ENCODE data around the gene GDPD4. TPM values are rescaled to one million over a fixed set of nuclear protein-coding genes. Genes with fewer than 3 reads are reported as not detected.
A peak's percentile ranks its signal among the peaks of the same experiment; 100 is the strongest.

Gene GDPD4
- total RNA-seq, 4 donors from 2014 or later: not detected

GRCh38 chr11:77244277-77245027 is 57.0 kb downstream of the GDPD4 start:
- H3K27me3 ChIP-seq: no peaks in the 10 kb centered on the region
- H3K4me3 ChIP-seq: no peak overlapping the region
- in situ Hi-C loops (cut with MboI; ENCODE audit: low pct_ligation_motif_present in 1 of 4, low pct_unique_long_range_greater_than_20kb in 1 of 4, low sequenced_read_pairs in 3 of 4): no loop called here
- intact Hi-C loops (cut with DNase I; ENCODE audit: low total_unique reads): no loop called here
- no peaks in the 10 kb centered on the region for H3K9me3 ChIP-seq
- H3K27ac ChIP-seq: peak overlapping the region in 2 of 4 donors; percentile 68
- no peak for DNase-seq
- H3K36me3 ChIP-seq: no peaks in the 10 kb centered on the region
- TF ChIP-seq POLR2A (IDR thresholded peaks at IDR 0.05): no peak
- TF ChIP-seq POLR2AphosphoS5 (IDR thresholded peaks at IDR 0.05): no peak
- TF ChIP-seq EP300 (IDR thresholded peaks at IDR 0.05; ENCODE audit: low read depth): no peak
- no peak for TF ChIP-seq CTCF (IDR thresholded peaks at IDR 0.05)
- H3K4me1 ChIP-seq: peaks cover 0 to 23% (median 11%) of the 10 kb centered on the region in 4 donors
- 88 to 89% methylated on average over 4 to 7 of the region's 7 CpGs for WGBS, 2 donors (ENCODE audit: low coverage in 1 of 2)

- Histone ChIP-seq H3K27ac (no peak overlapping the region), H3K27me3 (no peaks in the 10 kb centered on the region), H3K4me3 (no peak overlapping the region), H3K9me3 (no peaks in the 10 kb centered on the region), H3K36me3 (no peaks in the 10 kb centered on the region), H3K4me1 (no peaks in the 10 kb centered on the region)
- intact Hi-C loops (cut with DNase I; ENCODE audit: low total_unique reads) (no loop called here), in situ Hi-C loops (cut with MboI; ENCODE audit: low pct_ligation_motif_present in 1 of 4, low pct_unique_long_range_greater_than_20kb in 1 of 4, low sequenced_read_pairs in 3 of 4) (no loop called here)
- no peak for DNase-seq
- TF ChIP-seq POLR2A (IDR thresholded peaks at IDR 0.05) (no peak), CTCF (IDR thresholded peaks at IDR 0.05) (no peak), POLR2AphosphoS5 (IDR thresholded peaks at IDR 0.05) (no peak), EP300 (IDR thresholded peaks at IDR 0.05; ENCODE audit: low read depth) (no peak)
Measured at GRCh38 chr11:77236901-77237300, 64.6 kb downstream of the GDPD4 start.

GRCh38 chr11:77233011-77233410 is 68.5 kb downstream of the GDPD4 start:
- no peaks in the 10 kb centered on the region for H3K27me3 ChIP-seq
- no peak for DNase-seq
- no peaks in the 10 kb centered on the region for H3K9me3 ChIP-seq
- no peak overlapping the region for H3K27ac ChIP-seq
- intact Hi-C loops (cut with DNase I; ENCODE audit: low total_unique reads) (no loop called here), in situ Hi-C loops (cut with MboI; ENCODE audit: low pct_ligation_motif_present in 1 of 4, low pct_unique_long_range_greater_than_20kb in 1 of 4, low sequenced_read_pairs in 3 of 4) (no loop called here)
- no peak for TF ChIP-seq EP300 (IDR thresholded peaks at IDR 0.05; ENCODE audit: low read depth)
- no peak for TF ChIP-seq POLR2A (IDR thresholded peaks at IDR 0.05)
- TF ChIP-seq POLR2AphosphoS5 (IDR thresholded peaks at IDR 0.05): no peak
- TF ChIP-seq CTCF (IDR thresholded peaks at IDR 0.05): no peak
- no peaks in the 10 kb centered on the region for H3K36me3 ChIP-seq
- no peak overlapping the region for H3K4me3 ChIP-seq
- 87 to 90% methylated on average over 2 to 3 of the region's 3 CpGs for WGBS, 2 donors (ENCODE audit: low coverage in 1 of 2)
- H3K4me1 ChIP-seq: no peaks in the 10 kb centered on the region

GRCh38 chr11:77232242-77232641 is 69.2 kb downstream of the GDPD4 start:
- no peak for TF ChIP-seq POLR2A (IDR thresholded peaks at IDR 0.05)
- Histone ChIP-seq H3K27ac (no peak overlapping the region), H3K4me1 (no peaks in the 10 kb centered on the region), H3K9me3 (no peaks in the 10 kb centered on the region), H3K27me3 (no peaks in the 10 kb centered on the region), H3K4me3 (no peak overlapping the region), H3K36me3 (no peaks in the 10 kb centered on the region)
- 89 to 90% methylated on average over 2 to 4 of the region's 4 CpGs for WGBS, 2 donors (ENCODE audit: low coverage in 1 of 2)
- DNase-seq: no peak
- intact Hi-C loops (cut with DNase I; ENCODE audit: low total_unique reads): no loop called here
- in situ Hi-C loops (cut with MboI; ENCODE audit: low pct_ligation_motif_present in 1 of 4, low pct_unique_long_range_greater_than_20kb in 1 of 4, low sequenced_read_pairs in 3 of 4): no loop called here

- in situ Hi-C loops (cut with MboI; ENCODE audit: low pct_ligation_motif_present in 1 of 4, low pct_unique_long_range_greater_than_20kb in 1 of 4, low sequenced_read_pairs in 3 of 4): no loop called here
- Histone ChIP-seq H3K27ac (no peak overlapping the region), H3K27me3 (no peaks in the 10 kb centered on the region), H3K36me3 (no peaks in the 10 kb centered on the region), H3K4me3 (no peak overlapping the region), H3K9me3 (no peaks in the 10 kb centered on the region), H3K4me1 (no peaks in the 10 kb centered on the region)
- intact Hi-C loops (cut with DNase I; ENCODE audit: low total_unique reads): no loop called here
- no peak for DNase-seq
- TF ChIP-seq CTCF (IDR thresholded peaks at IDR 0.05) (no peak), POLR2A (IDR thresholded peaks at IDR 0.05) (no peak), EP300 (IDR thresholded peaks at IDR 0.05; ENCODE audit: low read depth) (no peak), POLR2AphosphoS5 (IDR thresholded peaks at IDR 0.05) (no peak)
- 78% methylated on average over 1 of the region's 1 CpG; no CpG with 5 or more reads in 1 of the 2 donors for WGBS, 2 donors (ENCODE audit: low coverage in 1 of 2)
Measured at GRCh38 chr11:77231800-77232199, 69.7 kb downstream of the GDPD4 start.

All from transverse colon (tissue), 4 donors.